ENCODE measurements around the gene SCO1. TPM values are rescaled to one million over a fixed set of nuclear protein-coding genes. Genes with fewer than 3 reads are reported as not detected.
"Not testable (repeated sequence)": the region's sequence is repeated elsewhere in the genome, so short reads cannot be mapped to it uniquely, and the experiment has no call there.

Gene SCO1
- 33.4 TPM for total RNA-seq

- DNase-seq (ENCODE audit: low spot score) = peak; percentile 93
These were observed at the start of gene SCO1, which contains the start of gene ADPRM for GRCh38 chr17:10697092-10698081. TSS of gene SCO1 (minus strand) at chr17:10697533. CDS start at chr17:10697507, 26 bp downstream. TSS of gene ADPRM (plus strand) at chr17:10697594. CDS start at chr17:10704927, 7,333 bp downstream.

GRCh38 chr17:10745231-10745630 is 47.9 kb upstream of the SCO1 start:
- DNase-seq (ENCODE audit: low spot score) = no peak

- no peak for DNase-seq (ENCODE audit: low spot score)
These were observed 47.2 kb upstream of the SCO1 start for GRCh38 chr17:10744501-10745000.

GRCh38 chr17:10743316-10744009 is 46.1 kb upstream of the SCO1 start:
- DNase-seq (ENCODE audit: low spot score) = no peak

- no peak for DNase-seq (ENCODE audit: low spot score)
These were observed 45.1 kb upstream of the SCO1 start for GRCh38 chr17:10742431-10742830.

GRCh38 chr17:10741416-10742135 is 44.2 kb upstream of the SCO1 start:
- no peak for DNase-seq (ENCODE audit: low spot score)

- DNase-seq (ENCODE audit: low spot score) = no peak
These were observed 42.1 kb upstream of the SCO1 start for GRCh38 chr17:10739386-10739785.

- DNase-seq (ENCODE audit: low spot score) = no peak
These were observed 41.4 kb upstream of the SCO1 start for GRCh38 chr17:10738521-10739258.

- DNase-seq (ENCODE audit: low spot score) = no peak
These were observed 40.4 kb upstream of the SCO1 start for GRCh38 chr17:10737736-10738135.

- peak; percentile 91 for DNase-seq (ENCODE audit: low spot score)
These were observed 39.9 kb upstream of the SCO1 start for GRCh38 chr17:10737168-10737622.

- DNase-seq (ENCODE audit: low spot score) = no peak
These were observed 38.5 kb upstream of the SCO1 start for GRCh38 chr17:10735821-10736220.

GRCh38 chr17:10735251-10735650 is 37.9 kb upstream of the SCO1 start:
- no peak for DNase-seq (ENCODE audit: low spot score)

- DNase-seq (ENCODE audit: low spot score) = no peak
These were observed 36.3 kb upstream of the SCO1 start for GRCh38 chr17:10733666-10734065.

- DNase-seq (ENCODE audit: low spot score) = not testable (repeated sequence)
These were observed 34.8 kb upstream of the SCO1 start for GRCh38 chr17:10732121-10732520.

- DNase-seq (ENCODE audit: low spot score) = no peak
These were observed 34.1 kb upstream of the SCO1 start for GRCh38 chr17:10731408-10731879.

GRCh38 chr17:10730247-10730646 is 32.9 kb upstream of the SCO1 start:
- DNase-seq (ENCODE audit: low spot score) = not testable (repeated sequence)

GRCh38 chr17:10729334-10730193 is 32.2 kb upstream of the SCO1 start, which contains the start of gene TMEM220:
TSS of gene TMEM220 (minus strand) at chr17:10730023. CDS start at chr17:10729851, 172 bp downstream.
- DNase-seq (ENCODE audit: low spot score) = peak; percentile 71

GRCh38 chr17:10728331-10728892 is 31.1 kb upstream of the SCO1 start:
- DNase-seq (ENCODE audit: low spot score) = no peak

- no peak for DNase-seq (ENCODE audit: low spot score)
These were observed 29.9 kb upstream of the SCO1 start for GRCh38 chr17:10727192-10727591.
